Renal cortical epithelial cell (primary cell): Measurements from ENCODE around the gene SLC9B2. TPM values are rescaled to one million over a fixed set of nuclear protein-coding genes. Genes with fewer than 3 reads are reported as not detected.
"Not testable (repeated sequence)": the region's sequence is repeated elsewhere in the genome, so short reads cannot be mapped to it uniquely, and the experiment has no call there.

Source experiments
- DNase-seq: peaks from one replicate; pipeline ENCODE4 v3.0.0-alpha.2; 2011; ENCODE audit warnings: low read depth
- total RNA-seq: library from RNA; depleted of rRNA; stranded (reverse); fragments of >200 nt; gene quantifications from 2 replicates; pipeline ENCODE4 v1.2.3, GENCODE V29; 2014

The SLC9B2 gene
- total RNA-seq, 1 donor from 2014 or later: 17.9 TPM

DNA sequence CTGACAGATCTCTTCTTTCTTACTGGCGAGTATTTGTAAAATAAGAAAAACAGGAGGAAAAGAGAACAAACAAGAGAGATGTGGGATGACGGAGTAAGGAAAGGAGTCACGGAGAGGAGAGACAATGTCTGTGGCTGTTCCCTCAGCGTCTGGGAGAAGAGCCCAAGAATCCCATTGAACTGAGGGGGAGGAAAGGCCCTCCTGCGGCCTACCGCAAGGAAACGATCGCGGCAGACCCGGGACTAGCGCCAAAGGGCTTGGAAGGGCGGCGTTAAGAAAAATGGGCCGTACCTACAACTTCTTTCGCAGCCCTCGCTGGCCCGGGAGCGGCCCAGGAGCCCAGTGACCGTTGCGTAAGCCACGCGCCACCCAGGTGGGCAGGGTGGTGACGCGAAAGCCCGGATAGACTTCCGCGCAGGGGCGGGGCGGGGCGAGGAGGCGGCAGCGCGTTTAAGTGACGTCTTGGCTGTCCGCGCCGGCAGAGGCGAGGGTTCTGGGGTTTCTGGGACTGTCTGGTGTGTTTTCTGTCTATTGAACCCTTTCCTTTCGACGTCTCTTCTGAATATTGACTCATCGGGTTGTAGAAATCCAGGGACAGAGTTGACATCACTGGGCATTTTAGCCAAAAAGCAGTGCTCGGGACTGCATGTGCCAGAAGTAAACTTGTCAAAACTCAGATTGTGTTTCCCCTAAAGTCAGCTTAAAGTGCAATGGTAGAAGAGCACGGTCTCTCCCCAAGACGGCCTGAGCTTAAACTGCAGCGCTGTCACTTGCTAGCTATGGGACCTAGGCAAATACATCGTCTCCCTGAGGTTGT lies 57.0 kb downstream of the SLC9B2 start, which contains the start of gene SLC9B1:
SLC9B1 (minus strand) TSS at position 398 of the 817 bp plus-strand sequence. CDS start 27,994 bp downstream, outside the sequence.
- peak; percentile 95 for DNase-seq

- DNase-seq: peak; percentile 3
Measured at GRCh38 chr4:103018391-103019307, 57.9 kb downstream of the SLC9B2 start.

DNA sequence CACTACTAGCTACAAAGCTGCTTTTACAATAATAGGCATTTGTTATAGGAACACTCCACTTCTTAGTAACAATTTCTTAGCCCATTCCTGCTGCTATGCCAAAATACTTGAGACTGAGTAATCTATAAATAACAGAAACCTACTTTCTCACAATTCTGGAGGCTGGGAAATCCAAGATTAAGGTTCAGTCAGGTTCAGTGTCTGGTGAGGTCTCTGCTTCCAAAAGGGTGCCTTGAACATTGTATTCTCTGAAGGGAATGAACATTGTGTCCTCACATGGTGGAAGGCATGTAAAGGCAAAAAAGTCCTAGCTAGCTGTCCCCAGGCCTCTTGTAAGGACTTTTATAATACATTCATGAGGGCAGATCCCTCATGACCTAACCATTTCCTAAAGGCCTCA lies 64.0 kb downstream of the SLC9B2 start:
- DNase-seq: no peak

GRCh38 chr4:103012060-103012459 lies 64.5 kb downstream of the SLC9B2 start:
- DNase-seq: peak; percentile 90

DNA sequence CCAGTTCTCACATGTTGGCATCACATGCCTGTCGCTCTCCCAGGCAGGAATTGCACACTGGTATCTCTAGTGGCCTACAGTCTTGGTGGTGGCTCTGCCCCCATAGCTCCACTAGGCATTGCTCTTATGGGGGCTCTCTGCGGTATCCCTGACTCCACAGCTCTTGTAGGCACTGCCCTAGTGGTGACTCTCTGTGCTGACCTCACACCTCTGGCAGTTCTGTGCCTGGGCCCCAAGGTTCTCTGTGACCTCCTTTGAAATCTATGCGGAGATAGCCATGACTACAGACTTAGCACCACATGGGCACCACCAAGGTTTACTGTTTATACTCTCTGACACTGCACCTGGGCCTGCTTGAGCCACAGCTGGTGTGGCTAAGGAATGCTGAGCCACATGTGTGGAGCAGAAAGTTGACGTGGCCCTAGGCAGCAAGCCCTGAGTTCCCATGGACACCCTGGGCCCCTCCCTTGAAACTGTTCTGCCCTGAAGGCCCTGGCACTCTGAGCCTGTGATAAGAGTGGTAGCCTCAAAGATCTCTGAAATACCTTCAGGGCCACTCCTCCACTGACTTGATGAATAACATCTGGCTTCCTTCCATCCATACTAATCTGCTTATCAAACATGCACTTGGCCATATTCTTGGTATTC lies 65.1 kb downstream of the SLC9B2 start:
- DNase-seq: peak; percentile 62

GRCh38 chr4:103010804-103011203 lies 65.8 kb downstream of the SLC9B2 start:
- DNase-seq: no peak

DNA sequence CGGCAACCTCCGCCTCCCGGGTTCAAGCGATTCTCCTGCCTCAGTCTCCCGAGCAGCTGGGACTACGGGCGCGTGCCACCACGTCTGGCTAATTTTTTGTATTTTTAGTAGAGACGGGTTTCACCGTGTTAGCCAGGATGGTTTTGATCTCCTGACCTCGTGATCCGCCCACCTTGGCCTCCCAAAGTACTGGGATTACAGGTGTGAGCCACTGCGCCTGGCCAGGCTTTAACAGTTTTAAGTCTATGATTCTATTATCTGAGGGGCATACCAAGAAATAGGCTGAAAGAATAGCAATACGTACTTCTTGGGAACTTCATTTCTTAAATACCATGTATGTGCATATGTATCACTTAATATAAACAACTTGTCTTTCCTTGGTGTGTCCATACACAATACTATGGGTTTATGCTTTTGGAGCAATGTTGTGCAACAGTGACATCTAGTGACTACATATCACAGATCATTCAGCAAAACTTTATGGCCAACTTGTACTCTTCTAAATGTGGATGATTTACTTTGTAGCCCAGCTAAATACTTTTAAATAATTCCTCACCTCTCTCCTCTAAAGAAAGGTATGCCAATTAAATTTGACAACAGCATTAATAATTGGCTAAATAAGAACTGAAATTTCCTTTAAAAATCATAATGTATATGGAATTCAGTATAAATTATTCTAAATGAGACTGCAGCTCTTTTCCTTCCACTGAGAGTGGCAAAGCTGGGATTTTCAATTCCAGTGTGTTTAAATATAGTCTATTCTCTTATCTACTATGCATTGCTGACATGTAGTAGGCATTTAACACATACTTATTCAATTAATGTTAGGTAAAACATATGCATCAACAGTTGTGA lies 67.5 kb downstream of the SLC9B2 start:
- DNase-seq: peak; percentile 76

DNA sequence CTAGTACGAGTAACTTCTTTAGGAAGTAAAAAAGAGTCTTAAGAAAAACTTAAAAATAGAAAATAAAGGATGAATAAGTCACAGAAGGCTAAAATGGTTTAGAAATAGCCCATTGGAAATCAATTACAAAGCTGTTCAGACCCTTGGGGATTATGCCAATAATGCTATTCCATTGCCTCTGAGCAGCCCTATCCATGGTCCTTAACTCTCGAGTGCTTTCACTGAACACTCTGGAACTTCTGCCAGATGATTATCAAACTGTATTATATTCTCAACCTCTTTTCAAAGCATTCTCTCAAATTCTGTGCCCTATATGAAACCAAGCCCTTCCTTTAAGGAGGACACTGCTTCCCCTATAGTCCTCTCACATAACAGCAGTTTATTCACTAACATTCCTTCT lies 74.0 kb downstream of the SLC9B2 start:
- DNase-seq: peak; percentile 22

GRCh38 chr4:102994803-102995202 lies 81.8 kb downstream of the SLC9B2 start:
- DNase-seq: no peak

GRCh38 chr4:102993985-102994384 lies 82.6 kb downstream of the SLC9B2 start:
- DNase-seq: not testable (repeated sequence)

GRCh38 chr4:102988429-102989020 lies 88.0 kb downstream of the SLC9B2 start:
- DNase-seq: no peak

GRCh38 chr4:102981005-102981404 lies 95.6 kb downstream of the SLC9B2 start:
- no peak for DNase-seq

Other genes with a start within 250 kb of the SLC9B2 start
- gene UBE2D3, start 249.2 kb downstream of the SLC9B2 start, total RNA-seq: 231 and 257 TPM in 2 replicates
- gene CISD2, start 207.8 kb downstream of the SLC9B2 start, total RNA-seq: 32.8 and 38.6 TPM in 2 replicates
- gene SLC9B1, start 57.1 kb downstream of the SLC9B2 start, total RNA-seq: 0.30 and 0.69 TPM in 2 replicates
- 83.5 and 151 TPM in 2 replicates for gene BDH2, start 23.1 kb upstream of the SLC9B2 start, total RNA-seq
- 2.8 and 5.2 TPM in 2 replicates for gene CENPE, start 121.6 kb upstream of the SLC9B2 start, total RNA-seq